Cardiac muscle cell (in vitro differentiated cells and primary cell): ENCODE data around the gene TTLL5. TPM values are rescaled to one million over a fixed set of nuclear protein-coding genes. Genes with fewer than 3 reads are reported as not detected.
A peak's percentile ranks its signal among the peaks of the same experiment; 100 is the strongest.

Experiments
- DNase-seq, 2 donors: peaks; one replicate each; pipeline versions ENCODE4 v3.0.0 to v3.0.0-alpha.2; 2010 to 2017; ENCODE audit warnings: low read depth in 1 of 2, low spot score in 1 of 2
- H3K27ac ChIP-seq: fragments of 200-600 bp; sonication (generic); 2 replicates; pipeline ENCODE4 v1.5.1; 2016
- H3K27me3 ChIP-seq: fragments of 200-600 bp; sonication (generic); 2 replicates; pipeline ENCODE4 v1.6.0; 2016; ENCODE audit warnings: control low read depth
- H3K36me3 ChIP-seq: fragments of 200-600 bp; sonication (generic); 2 replicates; pipeline ENCODE4 v1.5.1; 2016; ENCODE audit warnings: control low read depth
- H3K4me1 ChIP-seq: fragments of 200-600 bp; sonication (generic); 2 replicates; pipeline ENCODE4 v1.8.1; 2017; ENCODE audit warnings: low read depth, mild to moderate bottlenecking, mixed run types
- H3K4me3 ChIP-seq: fragments of 200-600 bp; sonication (generic); 2 replicates; pipeline ENCODE4 v1.5.1; 2016; ENCODE audit warnings: mild to moderate bottlenecking
- H3K9me3 ChIP-seq: fragments of 200-600 bp; sonication (generic); 2 replicates; pipeline ENCODE4 v1.5.1; 2017; ENCODE audit warnings: low read depth, mild to moderate bottlenecking, control low read depth
- CTCF ChIP-seq: IDR thresholded peaks from 2 replicates; pipeline ENCODE4 v1.5.1; 2012; ENCODE audit warnings: low read depth, mild to moderate bottlenecking, low read length
- polyA plus RNA-seq: library from polyadenylated mRNA; unstranded; fragments of >200 nt; fragmentation: Nextera tagmentation; extraction: Ambion mirVana; gene quantifications from 2 replicates; pipeline ENCODE4 v1.2.1, GENCODE V29; 2016
- total RNA-seq: library from RNA; depleted of rRNA; stranded (reverse); fragments of >200 nt; gene quantifications from 2 replicates; pipeline ENCODE4 v1.2.3, GENCODE V29; 2016

Gene TTLL5
- total and polyA plus RNA-seq, 2 experiments from 2014 or later = 24.1 to 28.4 TPM

GRCh38 chr14:75812622-75813021 lies 151.6 kb downstream of the TTLL5 start:
- H3K27me3 ChIP-seq = no peaks in the 10 kb centered on the region
- TF ChIP-seq CTCF = no peak
- H3K27ac ChIP-seq = no peak overlapping the region
- H3K4me3 ChIP-seq = no peak overlapping the region
- H3K4me1 ChIP-seq = peaks cover 6% of the 10 kb centered on the region
- no peak for DNase-seq
- H3K36me3 ChIP-seq = no peaks in the 10 kb centered on the region
- H3K9me3 ChIP-seq = no peaks in the 10 kb centered on the region

DNA sequence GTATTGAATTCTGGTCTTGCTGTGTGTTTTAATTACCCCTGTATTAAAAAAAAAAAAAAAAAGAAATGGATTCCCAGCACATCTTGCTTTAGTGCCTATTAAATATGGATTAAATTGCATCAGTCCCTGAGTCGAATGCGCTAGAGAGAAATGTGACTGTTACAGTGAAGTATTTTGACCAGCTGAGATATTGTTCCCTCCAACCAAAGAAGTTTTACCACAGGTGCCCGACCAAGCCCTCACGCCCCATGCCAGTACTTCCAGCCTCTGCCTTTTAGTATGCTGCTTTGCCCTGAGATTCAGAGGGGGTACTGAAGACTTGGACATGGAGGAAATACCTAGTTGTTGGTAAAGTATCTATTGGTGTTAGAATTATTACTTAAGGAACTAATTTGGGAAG lies 159.7 kb downstream of the TTLL5 start:
- H3K27ac ChIP-seq = no peak overlapping the region
- H3K27me3 ChIP-seq = no peaks in the 10 kb centered on the region
- no peak for TF ChIP-seq CTCF
- peaks cover 8% of the 10 kb centered on the region for H3K4me1 ChIP-seq
- no peak overlapping the region for H3K4me3 ChIP-seq
- H3K9me3 ChIP-seq = no peaks in the 10 kb centered on the region
- no peak for DNase-seq
- H3K36me3 ChIP-seq = no peaks in the 10 kb centered on the region

GRCh38 chr14:75821831-75822521 lies 160.9 kb downstream of the TTLL5 start:
- no peak for TF ChIP-seq CTCF
- no peaks in the 10 kb centered on the region for H3K9me3 ChIP-seq
- H3K27me3 ChIP-seq = no peaks in the 10 kb centered on the region
- no peaks in the 10 kb centered on the region for H3K36me3 ChIP-seq
- peaks cover 20% of the 10 kb centered on the region for H3K4me1 ChIP-seq
- DNase-seq = peak in 1 of 2 donors; percentile 23
- no peak overlapping the region for H3K4me3 ChIP-seq
- H3K27ac ChIP-seq = peak overlapping the region; percentile 27

DNA sequence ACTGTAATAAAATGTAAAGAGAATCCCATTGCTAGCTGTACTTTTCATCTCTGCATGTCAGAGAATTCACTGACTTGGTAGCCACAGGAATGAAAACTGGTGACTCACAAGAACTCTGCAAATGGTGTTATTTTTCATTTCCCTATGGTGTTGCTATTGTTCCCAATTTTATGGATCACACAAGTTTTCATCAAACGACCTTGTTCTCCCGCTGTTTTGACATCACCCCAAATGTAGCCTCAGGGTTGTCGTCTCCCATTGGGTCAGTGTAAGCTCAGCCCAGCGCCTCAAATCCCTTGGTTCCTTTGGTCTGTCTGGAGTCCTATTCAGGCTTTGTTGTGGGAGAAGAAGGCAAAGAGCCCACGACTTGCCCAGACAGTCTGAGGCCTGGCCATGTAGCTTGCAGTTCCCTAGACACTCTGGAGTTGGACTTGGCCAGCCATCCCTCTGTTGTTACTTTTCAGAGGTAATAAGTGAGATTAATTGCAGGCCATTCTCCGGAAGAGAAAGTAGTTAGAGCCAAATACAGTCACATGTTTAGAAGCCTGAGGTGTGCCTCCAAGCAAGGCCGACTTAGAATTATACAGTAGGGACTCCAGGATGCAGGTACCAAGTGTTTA lies 161.6 kb downstream of the TTLL5 start:
- peaks cover 20% of the 10 kb centered on the region for H3K4me1 ChIP-seq
- H3K4me3 ChIP-seq = no peak overlapping the region
- peak overlapping the region; percentile 27 for H3K27ac ChIP-seq
- no peaks in the 10 kb centered on the region for H3K27me3 ChIP-seq
- peak in 1 of 2 donors; percentile 76 for DNase-seq
- H3K36me3 ChIP-seq = no peaks in the 10 kb centered on the region
- no peak for TF ChIP-seq CTCF
- no peaks in the 10 kb centered on the region for H3K9me3 ChIP-seq

GRCh38 chr14:75823334-75823733 lies 162.3 kb downstream of the TTLL5 start:
- Histone ChIP-seq H3K4me3 (no peak overlapping the region), H3K4me1 (peaks cover 20% of the 10 kb centered on the region), H3K27me3 (no peaks in the 10 kb centered on the region), H3K27ac (no peak overlapping the region), H3K9me3 (no peaks in the 10 kb centered on the region), H3K36me3 (no peaks in the 10 kb centered on the region)
- peak in 1 of 2 donors; percentile 50 for DNase-seq
- TF ChIP-seq CTCF = no peak
